Neuron (in vitro differentiated cells): ENCODE measurements around the gene R3HCC1L.
"Not testable (repeated sequence)": the region's sequence is repeated elsewhere in the genome, so short reads cannot be mapped to it uniquely, and the experiment has no call there.

Experiments used
- H2AFZ ChIP-seq: one replicate; pipeline ENCODE4 v1.6.1; 2013; ENCODE audit warnings: low read depth, mild to moderate bottlenecking, inconsistent platforms, low read length, moderate library complexity
- H3K27me3 ChIP-seq: one replicate; pipeline ENCODE4 v1.6.1; 2013; ENCODE audit warnings: low read length; ENCODE audit not compliant: insufficient read depth
- H3K36me3 ChIP-seq: one replicate; pipeline ENCODE4 v1.6.1; 2013; ENCODE audit warnings: low read length; ENCODE audit not compliant: insufficient read depth
- H3K4me1 ChIP-seq: one replicate; pipeline ENCODE4 v1.6.1; 2013; ENCODE audit warnings: low read length; ENCODE audit not compliant: insufficient read depth
- H3K4me3 ChIP-seq: 2 replicates; pipeline ENCODE4 v1.5.1; 2013; ENCODE audit warnings: mild to moderate bottlenecking, low read length, moderate library complexity
- H3K9me3 ChIP-seq: one replicate; pipeline ENCODE4 v1.6.1; 2013; ENCODE audit warnings: low read length

The R3HCC1L gene

DNA sequence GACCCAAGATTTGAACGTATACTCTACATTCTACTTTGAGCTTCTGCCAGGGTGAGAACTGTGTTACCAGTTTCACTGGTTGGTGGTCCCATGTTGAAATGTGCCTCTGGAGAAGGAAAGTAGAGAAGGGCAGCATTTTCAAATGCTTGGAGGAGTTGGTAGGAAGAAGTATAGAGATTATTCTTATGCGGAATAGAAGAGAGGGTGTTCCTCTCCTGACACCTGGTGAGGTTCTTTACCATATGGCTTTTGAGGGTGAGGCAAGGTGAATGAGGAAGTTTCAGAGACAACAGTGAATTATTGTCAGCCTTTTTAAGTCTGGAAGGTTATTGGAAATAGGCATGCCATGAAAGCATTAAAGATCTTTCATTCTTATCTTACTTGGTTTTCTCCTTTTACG lies 34.3 kb downstream of the R3HCC1L start:
- no peak overlapping the region for H3K4me3 ChIP-seq
- no peaks in the 10 kb centered on the region for H3K9me3 ChIP-seq
- H2AFZ ChIP-seq, result no peak overlapping the region
- peaks cover 13% of the 10 kb centered on the region for H3K36me3 ChIP-seq
- no peaks in the 10 kb centered on the region for H3K27me3 ChIP-seq
- no peaks in the 10 kb centered on the region for H3K4me1 ChIP-seq

DNA sequence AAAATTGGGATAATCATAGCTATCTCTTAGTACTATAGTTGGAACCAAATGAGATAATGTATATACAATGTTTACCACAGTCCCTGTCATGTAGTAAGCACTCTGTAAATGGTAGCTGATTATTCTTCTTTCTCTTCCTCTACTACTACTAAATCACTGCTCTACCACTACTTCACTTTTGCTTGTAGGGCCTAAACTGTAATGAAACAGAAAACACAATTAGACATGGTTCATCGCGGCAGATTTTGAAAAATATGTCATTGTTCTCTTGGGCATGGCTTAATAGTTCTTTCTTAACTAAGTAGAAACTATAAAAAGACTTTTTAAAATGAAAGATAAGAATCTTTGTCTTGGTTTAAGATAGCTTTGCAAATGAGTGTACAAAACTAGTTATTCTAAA lies 34.9 kb downstream of the R3HCC1L start:
- no peaks in the 10 kb centered on the region for H3K27me3 ChIP-seq
- H3K4me1 ChIP-seq, result no peaks in the 10 kb centered on the region
- H2AFZ ChIP-seq, result no peak overlapping the region
- no peak overlapping the region for H3K4me3 ChIP-seq
- no peaks in the 10 kb centered on the region for H3K9me3 ChIP-seq
- H3K36me3 ChIP-seq, result peaks cover 7% of the 10 kb centered on the region

DNA sequence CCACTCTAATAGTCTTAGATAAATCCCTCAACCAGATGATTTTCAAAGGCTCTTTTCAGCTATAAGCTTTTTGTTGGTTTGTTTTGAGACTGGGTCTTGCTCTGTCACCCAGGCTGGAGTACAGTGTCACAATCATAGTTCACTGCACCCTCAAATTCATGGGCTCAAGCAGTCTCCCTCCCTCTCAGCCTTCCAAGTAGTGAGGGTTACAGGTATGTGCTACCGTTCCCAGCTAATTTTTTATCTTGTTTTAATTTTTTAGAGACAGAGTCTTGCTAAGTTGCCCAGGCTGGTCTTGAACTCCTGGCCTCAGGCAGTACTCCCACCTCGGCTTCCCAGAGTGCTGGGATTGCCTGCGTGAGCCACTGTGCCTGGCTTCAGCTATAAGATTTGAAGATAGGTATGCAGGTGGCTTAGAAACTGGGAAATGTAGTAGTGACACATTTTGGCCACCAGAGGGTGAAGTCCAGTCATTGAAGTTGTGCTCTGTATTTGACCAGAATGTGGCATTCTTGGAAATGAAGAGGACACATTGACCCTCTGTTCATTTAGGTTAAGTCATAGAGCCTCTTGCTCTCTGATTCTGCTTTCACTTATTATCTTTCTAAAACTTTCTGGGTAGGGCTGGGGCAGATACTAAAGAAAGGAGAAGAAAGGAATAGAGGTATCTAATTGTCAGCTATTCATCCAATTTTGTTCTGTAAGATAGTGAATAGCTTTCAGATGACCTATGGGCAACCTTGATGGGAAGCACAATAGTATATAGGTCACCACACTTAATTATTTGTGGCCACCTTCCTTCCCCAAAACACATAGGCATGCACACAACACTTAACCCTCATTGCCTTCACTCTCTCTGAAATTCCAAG lies 36.0 kb downstream of the R3HCC1L start:
- Histone ChIP-seq H3K4me3 (no peak overlapping the region), H3K4me1 (no peaks in the 10 kb centered on the region), H2AFZ (no peak overlapping the region), H3K27me3 (no peaks in the 10 kb centered on the region), H3K9me3 (peaks cover 2% of the 10 kb centered on the region), H3K36me3 (peaks cover 2% of the 10 kb centered on the region)

DNA sequence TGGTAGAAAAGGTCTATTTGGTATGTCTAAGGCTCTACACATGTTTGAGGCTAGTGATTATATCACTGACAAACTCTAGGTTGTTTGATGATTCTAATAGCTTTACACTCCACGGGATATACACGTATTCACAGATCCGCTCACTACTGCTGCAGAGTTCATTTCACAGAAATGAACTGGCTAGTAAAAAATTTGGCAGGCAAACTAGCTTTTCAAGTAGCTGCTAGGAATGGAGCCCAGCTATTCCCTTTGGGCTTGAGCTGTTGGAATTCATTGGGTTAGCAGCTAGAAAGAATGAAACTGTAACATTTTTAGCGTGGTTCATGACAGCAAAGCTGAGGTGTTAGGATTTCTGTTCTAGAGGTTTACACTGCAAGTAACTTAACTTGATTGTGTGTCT lies 37.6 kb downstream of the R3HCC1L start:
- peaks cover 2% of the 10 kb centered on the region for H3K9me3 ChIP-seq
- H3K36me3 ChIP-seq, result no peaks in the 10 kb centered on the region
- no peaks in the 10 kb centered on the region for H3K4me1 ChIP-seq
- no peak overlapping the region for H2AFZ ChIP-seq
- H3K4me3 ChIP-seq, result no peak overlapping the region
- no peaks in the 10 kb centered on the region for H3K27me3 ChIP-seq

DNA sequence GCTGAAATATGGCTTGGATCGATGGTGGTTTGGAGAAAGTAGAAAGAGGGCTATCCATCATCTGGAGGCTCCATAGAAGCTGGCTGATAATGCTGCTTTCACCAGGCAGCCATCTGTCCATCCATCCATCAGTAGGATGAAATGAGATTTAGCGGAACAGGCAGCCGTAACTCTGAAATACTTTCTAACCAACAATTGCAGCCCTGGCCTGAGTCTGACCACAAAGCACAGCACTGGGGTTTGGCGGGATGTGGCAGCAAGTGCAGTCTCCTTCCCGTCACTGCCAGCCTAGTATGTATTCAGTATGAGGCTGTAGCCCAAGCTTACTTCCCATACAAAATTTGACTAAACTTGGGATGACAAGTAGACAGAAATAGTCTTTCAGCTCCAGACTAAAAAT lies 38.0 kb downstream of the R3HCC1L start:
- Histone ChIP-seq H3K27me3 (no peaks in the 10 kb centered on the region), H3K9me3 (peaks cover 2% of the 10 kb centered on the region), H3K4me1 (no peaks in the 10 kb centered on the region), H3K36me3 (no peaks in the 10 kb centered on the region), H3K4me3 (no peak overlapping the region), H2AFZ (no peak overlapping the region)

DNA sequence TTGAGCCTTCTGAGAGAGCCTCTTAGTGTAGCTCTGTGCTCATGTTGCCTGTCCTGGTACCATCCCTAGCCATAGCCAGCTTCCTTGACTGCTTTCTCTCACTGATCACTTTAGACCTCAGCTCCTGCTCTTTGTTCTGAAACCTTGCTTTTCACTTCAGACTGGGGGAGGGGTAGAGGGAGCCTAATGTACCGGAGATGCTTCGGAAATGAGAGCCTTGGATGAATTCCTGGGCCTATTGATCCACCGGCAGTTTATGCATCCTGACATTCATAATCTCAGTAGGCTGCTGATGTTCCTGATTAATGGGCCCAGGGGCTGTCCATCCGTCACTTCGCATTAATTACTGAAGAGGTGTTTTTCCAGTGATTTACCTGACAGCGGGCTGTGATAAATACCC lies 38.8 kb downstream of the R3HCC1L start:
- Histone ChIP-seq H3K4me1 (no peaks in the 10 kb centered on the region), H3K9me3 (peaks cover 2% of the 10 kb centered on the region), H3K36me3 (no peaks in the 10 kb centered on the region), H2AFZ (no peak overlapping the region), H3K27me3 (no peaks in the 10 kb centered on the region), H3K4me3 (no peak overlapping the region)

DNA sequence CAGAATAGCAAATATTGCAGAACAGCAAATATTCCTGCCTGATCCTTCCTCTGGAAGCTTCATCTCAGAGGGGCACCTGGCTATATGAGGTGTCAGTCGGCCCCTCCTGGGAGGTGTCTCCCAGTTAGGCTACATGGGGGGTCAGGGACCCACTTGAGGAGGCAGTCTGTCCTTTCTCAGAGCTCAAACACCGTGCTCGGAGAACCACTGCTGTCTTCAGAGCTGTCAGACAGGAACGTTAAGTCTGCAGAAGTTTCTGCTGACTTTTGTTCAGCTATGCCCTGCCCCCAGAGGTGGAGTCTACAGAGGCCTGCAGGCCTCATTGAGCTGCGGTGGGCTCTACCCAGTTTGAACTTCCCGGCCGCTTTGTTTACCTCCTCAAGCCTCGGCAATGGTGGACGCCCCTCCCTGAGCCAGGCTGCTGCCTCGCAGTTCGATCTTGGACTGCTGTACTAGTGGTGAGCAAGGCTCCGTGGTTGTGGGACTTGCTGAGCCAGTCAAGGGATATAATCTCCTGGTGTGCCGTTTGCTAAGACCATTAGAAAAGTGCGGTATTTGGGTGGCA lies 48.0 kb downstream of the R3HCC1L start:
- not testable (repeated sequence) for H2AFZ ChIP-seq, H3K27me3 ChIP-seq

DNA sequence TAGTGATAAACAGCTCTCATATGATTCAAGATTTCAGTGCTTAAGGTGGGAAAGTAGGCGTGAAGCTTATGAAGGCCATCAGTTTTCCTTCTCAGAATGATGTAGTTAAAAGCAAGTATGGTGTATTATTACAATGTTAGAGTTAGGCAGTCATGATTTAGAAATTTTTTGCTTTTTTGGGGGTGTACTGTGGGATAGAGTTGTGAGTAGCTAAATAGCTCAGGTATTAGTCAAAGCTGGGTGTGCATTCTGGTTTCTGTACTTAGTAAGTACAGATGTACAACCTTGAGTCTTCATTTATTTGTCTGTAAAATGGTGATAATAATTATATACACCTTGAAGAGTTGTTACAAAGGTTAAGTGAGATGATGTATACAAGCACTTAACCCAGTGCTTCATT lies 52.2 kb downstream of the R3HCC1L start:
- no peak overlapping the region for H3K4me3 ChIP-seq
- H3K9me3 ChIP-seq, result peaks cover 7% of the 10 kb centered on the region
- no peak overlapping the region for H2AFZ ChIP-seq
- H3K4me1 ChIP-seq, result no peaks in the 10 kb centered on the region
- H3K27me3 ChIP-seq, result no peaks in the 10 kb centered on the region
- peaks cover 16% of the 10 kb centered on the region for H3K36me3 ChIP-seq

More for the DNA sequence above, 48.0 kb downstream of the R3HCC1L start:
- not testable (repeated sequence) for H3K9me3 ChIP-seq, H3K4me1 ChIP-seq, H3K4me3 ChIP-seq
- H3K36me3 ChIP-seq, result peaks cover 15% of the 10 kb centered on the region

DNA sequence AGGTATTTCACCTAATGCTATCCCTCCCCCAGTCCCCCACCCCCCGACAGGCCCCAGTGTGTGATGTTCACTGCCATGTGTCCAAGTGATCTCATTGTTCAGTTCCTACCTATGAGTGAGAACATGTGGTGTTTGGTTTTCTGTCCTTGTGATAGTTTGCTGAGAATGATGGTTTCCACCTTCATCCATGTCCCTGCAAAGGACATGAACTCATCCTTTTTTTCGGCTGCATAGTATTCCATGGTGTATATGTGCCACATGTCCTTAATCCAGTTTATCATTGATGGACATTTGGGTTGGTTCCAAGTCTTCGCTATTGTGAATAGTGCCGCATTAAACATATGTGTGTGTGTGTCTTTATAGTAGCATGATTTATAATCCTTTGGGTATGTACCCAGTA lies 56.3 kb downstream of the R3HCC1L start:
- H3K36me3 ChIP-seq, H3K4me3 ChIP-seq, H3K4me1 ChIP-seq, H3K27me3 ChIP-seq, H3K9me3 ChIP-seq, H2AFZ ChIP-seq: not testable (repeated sequence)

DNA sequence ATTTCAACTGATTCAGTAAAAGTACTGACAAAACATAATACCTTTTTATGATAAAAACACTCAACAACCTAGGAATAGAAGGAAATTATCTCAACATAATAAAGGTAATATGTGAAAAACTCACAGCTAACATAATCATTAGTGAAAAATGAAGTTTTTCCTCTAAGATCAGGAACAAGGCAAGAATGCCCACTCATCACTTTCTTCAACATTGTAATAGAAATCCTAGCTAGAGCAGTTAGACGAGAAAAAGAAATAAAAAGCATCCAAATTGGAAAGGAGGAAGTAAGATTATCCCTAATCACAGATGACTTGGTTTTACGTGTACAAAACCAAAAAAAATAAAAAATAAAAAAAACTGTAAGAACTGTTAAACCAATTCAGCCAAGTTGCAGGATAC lies 58.6 kb downstream of the R3HCC1L start:
- Histone ChIP-seq H3K36me3 (no peaks in the 10 kb centered on the region), H2AFZ (no peak overlapping the region), H3K4me3 (no peak overlapping the region), H3K4me1 (no peaks in the 10 kb centered on the region), H3K27me3 (no peaks in the 10 kb centered on the region), H3K9me3 (peaks cover 2% of the 10 kb centered on the region)

DNA sequence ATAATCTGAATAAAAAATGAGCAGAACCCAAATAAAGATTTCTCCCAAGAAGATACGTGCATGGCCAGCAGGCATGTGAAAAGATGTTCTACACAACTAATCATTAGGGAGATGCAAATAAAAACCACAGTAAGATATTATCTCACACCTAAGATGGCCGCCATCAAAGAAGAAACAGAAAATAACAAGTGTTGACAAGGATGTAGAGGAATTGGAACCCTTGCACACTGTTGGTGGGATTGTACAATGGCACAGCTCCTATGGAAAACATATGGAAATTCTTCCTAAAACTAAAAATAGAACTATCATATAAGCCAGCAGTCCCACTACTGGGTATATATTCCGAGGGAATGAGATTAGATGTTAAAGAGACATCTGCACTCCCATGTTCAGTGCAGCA lies 60.2 kb downstream of the R3HCC1L start:
- H2AFZ ChIP-seq, result no peak overlapping the region

DNA sequence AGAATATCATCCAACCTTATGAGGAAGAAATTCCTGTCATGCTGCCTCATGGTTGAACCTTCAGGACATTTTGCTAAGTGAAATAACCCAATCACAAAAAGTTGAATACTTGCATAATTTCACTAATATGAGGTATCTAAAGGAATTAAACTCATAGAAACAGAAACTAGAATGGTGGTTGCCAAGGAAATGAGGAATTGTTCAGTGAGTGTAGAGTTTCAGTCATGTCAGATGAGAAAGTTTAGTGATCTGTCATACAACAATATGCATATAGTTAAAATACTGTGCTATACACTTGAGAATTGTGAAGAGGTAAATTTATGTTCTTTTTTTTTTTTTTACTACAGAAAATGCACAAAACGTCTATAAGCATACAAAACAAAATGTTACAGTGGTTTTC lies 60.7 kb downstream of the R3HCC1L start:
- H3K36me3 ChIP-seq, result no peaks in the 10 kb centered on the region
- no peak overlapping the region for H3K4me3 ChIP-seq
- H2AFZ ChIP-seq, result no peak overlapping the region

More for the DNA sequence above, 60.2 kb downstream of the R3HCC1L start:
- no peaks in the 10 kb centered on the region for H3K27me3 ChIP-seq
- H3K36me3 ChIP-seq, result no peaks in the 10 kb centered on the region
- H3K4me1 ChIP-seq, result no peaks in the 10 kb centered on the region
- H3K4me3 ChIP-seq, result no peak overlapping the region
- H3K9me3 ChIP-seq, result peaks cover 2% of the 10 kb centered on the region

DNA sequence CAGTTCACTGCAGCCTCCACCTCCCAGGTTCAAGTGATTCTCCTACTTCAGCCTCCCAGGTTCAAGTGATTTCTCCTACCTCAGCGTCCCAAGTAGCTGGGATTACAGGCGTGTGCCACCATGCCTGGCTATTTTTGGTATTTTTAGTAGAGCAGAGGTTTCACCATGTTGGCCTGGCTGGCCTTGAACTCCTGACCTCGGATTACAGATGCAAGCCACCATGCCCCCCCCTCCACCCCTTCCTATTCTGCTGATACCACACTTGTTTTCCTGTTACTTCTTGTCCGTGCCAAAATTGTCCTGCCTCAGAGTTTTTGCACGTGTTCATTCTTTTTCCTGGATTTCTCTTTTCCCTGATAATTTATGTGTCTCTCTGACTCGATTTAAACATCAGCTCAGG lies 62.5 kb downstream of the R3HCC1L start:
- no peak overlapping the region for H3K4me3 ChIP-seq
- no peaks in the 10 kb centered on the region for H3K36me3 ChIP-seq
- no peak overlapping the region for H2AFZ ChIP-seq
- H3K4me1 ChIP-seq, result no peaks in the 10 kb centered on the region
- peaks cover 2% of the 10 kb centered on the region for H3K9me3 ChIP-seq
- H3K27me3 ChIP-seq, result no peaks in the 10 kb centered on the region

More for the DNA sequence above, 60.7 kb downstream of the R3HCC1L start:
- Histone ChIP-seq H3K9me3 (peaks cover 2% of the 10 kb centered on the region), H3K27me3 (no peaks in the 10 kb centered on the region), H3K4me1 (no peaks in the 10 kb centered on the region)
